Keratinocyte (primary cell): Measurements from ENCODE around the gene TENM4. TPM values are rescaled to one million over a fixed set of nuclear protein-coding genes. Genes with fewer than 3 reads are reported as not detected.

Source experiments
- DNase-seq: peaks from one replicate; pipeline ENCODE4 v3.0.0-alpha.2; 2011; ENCODE audit warnings: low read depth, missing footprints, low spot score
- FAIRE-seq: peaks from 2 replicates; lab custom pipeline; 2011; peaks lifted over from hg19 to GRCh38; lab: Jason Lieb, UNC
- H2AFZ ChIP-seq: 2 replicates; pipeline ENCODE4 v1.6.0; 2012; ENCODE audit warnings: low read length, control low read depth, inconsistent platforms; ENCODE audit not compliant: control insufficient read depth
- H3K27ac ChIP-seq: 2 replicates; pipeline ENCODE4 v1.5.1; 2011; ENCODE audit warnings: low read length; ENCODE audit not compliant: control insufficient read depth, insufficient read depth
- H3K27me3 ChIP-seq: 3 replicates; pipeline ENCODE4 v1.6.0; 2011; ENCODE audit warnings: low read length; ENCODE audit not compliant: control insufficient read depth, insufficient read depth; ENCODE audit errors: extremely low read depth
- H3K36me3 ChIP-seq, 2 experiments: 2 replicates in 1 of 2; 3 replicates in 1 of 2; pipeline ENCODE4 v1.5.1; 2011; ENCODE audit warnings: low read length in 2 of 2, mild to moderate bottlenecking in 1 of 2; ENCODE audit not compliant: control insufficient read depth in 2 of 2, insufficient read depth in 2 of 2; ENCODE audit errors: extremely low read depth in 1 of 2
- H3K4me1 ChIP-seq: 3 replicates; pipeline ENCODE4 v1.5.1; 2011; ENCODE audit warnings: low read length; ENCODE audit not compliant: control insufficient read depth, insufficient read depth; ENCODE audit errors: extremely low read depth
- H3K4me2 ChIP-seq: 3 replicates; pipeline ENCODE4 v1.6.0; 2011; ENCODE audit warnings: low read depth, low read length; ENCODE audit not compliant: control insufficient read depth, insufficient read depth; ENCODE audit errors: extremely low read depth
- H3K4me3 ChIP-seq, 3 experiments: fragments of 200-600 bp in 1 of 3; sonication (generic) in 1 of 3; 2 replicates in 2 of 3; 3 replicates in 1 of 3; pipeline ENCODE4 v1.5.1; 2011 to 2016; ENCODE audit warnings: low read length in 3 of 3, mild to moderate bottlenecking in 3 of 3, control low read depth in 2 of 3, inconsistent platforms in 1 of 3, low read depth in 1 of 3, mixed read lengths in 1 of 3, mixed run types in 1 of 3, moderate library complexity in 1 of 3; ENCODE audit not compliant: control insufficient read depth in 2 of 3, insufficient read depth in 2 of 3; ENCODE audit errors: extremely low read depth in 1 of 3
- H3K79me2 ChIP-seq: 2 replicates; pipeline ENCODE4 v1.6.0; 2012; ENCODE audit warnings: low read length; ENCODE audit not compliant: control insufficient read depth, insufficient read depth
- H3K9ac ChIP-seq: 3 replicates; pipeline ENCODE4 v1.6.0; 2011; ENCODE audit warnings: low read length; ENCODE audit not compliant: control insufficient read depth, insufficient read depth; ENCODE audit errors: extremely low read depth
- H3K9me1 ChIP-seq: 3 replicates; pipeline ENCODE4 v1.6.0; 2011; ENCODE audit warnings: low read length; ENCODE audit not compliant: control insufficient read depth, insufficient read depth; ENCODE audit errors: extremely low read depth
- H3K9me3 ChIP-seq: 2 replicates; pipeline ENCODE4 v1.5.1; 2012; ENCODE audit warnings: low read depth, low read length; ENCODE audit not compliant: control insufficient read depth
- H4K20me1 ChIP-seq: 3 replicates; pipeline ENCODE4 v1.6.0; 2011; ENCODE audit warnings: low read length; ENCODE audit not compliant: control insufficient read depth, insufficient read depth; ENCODE audit errors: extremely low read depth
- CTCF ChIP-seq, 3 experiments: IDR thresholded peaks in 1 of 3; conservative IDR thresholded peaks in 1 of 3; optimal IDR thresholded peaks in 1 of 3; 2 replicates in 2 of 3; 3 replicates in 1 of 3; pipeline versions ENCODE3 to v1.5.1; 2011; ENCODE audit warnings: low read length in 3 of 3, mild to moderate bottlenecking in 3 of 3, moderate library complexity in 2 of 3, control low read depth in 1 of 3, inconsistent platforms in 1 of 3; ENCODE audit not compliant: insufficient read depth in 2 of 3; ENCODE audit errors: extremely low read depth in 1 of 3
- EZH2 ChIP-seq: IDR thresholded peaks from one replicate; pipeline ENCODE4 v1.6.1; 2012; ENCODE audit warnings: inconsistent platforms, mild to moderate bottlenecking, low read length, moderate library complexity
- dilution Hi-C: fragments of 300-500 bp; cut with MboI; formaldehyde crosslinking; loops from one replicate; pipeline ENCODE4 v1.7.0; 2020; ENCODE audit warnings: low sequenced_read_pairs; ENCODE audit not compliant: extremely low pct_ligation_motif_present
- polyA plus RNA-seq, 5 experiments: library from polyadenylated mRNA; depleted of rRNA in 3 of 5; stranded (reverse) in 3 of 5; stranded (forward) in 1 of 5; unstranded in 1 of 5; fragments of >200 nt; gene quantifications; 1 replicate in 1 of 5; 2 replicates in 3 of 5; 3 replicates in 1 of 5; pipeline versions ENCODE4 v1.2.1 to v1.2.3, GENCODE V29; 2011 to 2012; ENCODE audit warnings: missing spikeins in 2 of 5, low read depth in 1 of 5, low replicate concordance in 1 of 5

TENM4 gene
- polyA plus RNA-seq, 1 donor (not counting 4 experiments of a cell fraction or from before 2014, with no cell fraction given) = 3.5 TPM

GRCh38 chr11:78833237-78833636 lies 607.6 kb downstream of the TENM4 start:
- Histone ChIP-seq H3K4me3 (no peak overlapping the region), H4K20me1 (no peaks in the 10 kb centered on the region), H3K27ac (no peak overlapping the region), H3K9ac (no peak overlapping the region), H3K36me3 (no peaks in the 10 kb centered on the region), H3K9me3 (no peaks in the 10 kb centered on the region), H3K4me1 (no peaks in the 10 kb centered on the region), H2AFZ (no peak overlapping the region), H3K9me1 (no peaks in the 10 kb centered on the region), H3K79me2 (no peaks in the 10 kb centered on the region), H3K27me3 (no peaks in the 10 kb centered on the region), H3K4me2 (no peak overlapping the region)
- DNase-seq = no peak
- dilution Hi-C loops = no loop called here
- no peak for TF ChIP-seq CTCF (optimal IDR thresholded peaks at IDR 0.05 in 1 of 3, IDR thresholded peaks at IDR 0.05 in 1 of 3, conservative IDR thresholded peaks at IDR 0.05 in 1 of 3; ENCODE audit: extremely low read depth in 1 of 3, insufficient read depth in 2 of 3, low read length in 3 of 3)
- TF ChIP-seq EZH2 = no peak
- FAIRE-seq = no peak

- H3K79me2 ChIP-seq = no peaks in the 10 kb centered on the region
- H2AFZ ChIP-seq = no peak overlapping the region
- DNase-seq (no peak), FAIRE-seq (no peak)
- H3K27me3 ChIP-seq = no peaks in the 10 kb centered on the region
- H3K9me1 ChIP-seq = no peaks in the 10 kb centered on the region
- H3K9me3 ChIP-seq = no peaks in the 10 kb centered on the region
- H3K4me3 ChIP-seq = no peak overlapping the region
- no peak overlapping the region for H3K9ac ChIP-seq
- no peak overlapping the region for H3K27ac ChIP-seq
- H4K20me1 ChIP-seq = no peaks in the 10 kb centered on the region
- dilution Hi-C loops = no loop called here
- no peaks in the 10 kb centered on the region for H3K36me3 ChIP-seq
- H3K4me2 ChIP-seq = no peak overlapping the region
- TF ChIP-seq EZH2 = no peak
- TF ChIP-seq CTCF (optimal IDR thresholded peaks at IDR 0.05 in 1 of 3, IDR thresholded peaks at IDR 0.05 in 1 of 3, conservative IDR thresholded peaks at IDR 0.05 in 1 of 3; ENCODE audit: extremely low read depth in 1 of 3, insufficient read depth in 2 of 3, low read length in 3 of 3) = peak in 1 of 3 experiments; percentile 20
- no peaks in the 10 kb centered on the region for H3K4me1 ChIP-seq
Measured at GRCh38 chr11:78832226-78832947, 608.4 kb downstream of the TENM4 start.
